ENCODE results near the gene CEP63.

The CEP63 gene

DNA sequence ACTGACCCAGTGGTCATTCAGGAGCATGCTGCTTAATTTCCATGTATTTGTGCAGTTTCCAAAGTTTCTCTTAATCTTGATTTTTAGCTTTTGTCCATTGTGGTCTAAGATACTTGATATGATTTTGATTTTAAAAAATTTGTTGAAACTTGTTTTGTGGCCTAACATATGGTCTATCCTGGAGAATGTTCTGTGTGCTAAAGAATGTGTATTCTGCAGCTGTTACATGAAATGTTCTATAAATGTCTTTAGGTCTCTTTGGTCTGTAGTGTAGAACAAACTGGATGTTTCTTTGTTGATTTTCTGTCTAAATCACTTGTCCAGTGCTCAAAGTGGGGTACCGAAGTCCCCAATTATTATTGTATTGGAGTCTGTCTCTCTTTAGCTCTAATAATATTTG, 17.4 kb downstream of the CEP63 start:
- peaks cover 4% of the 10 kb centered on the region; the same call in 1 of the 2 replicates for H3K36me3 ChIP-seq
- DNase-seq, result no peak
- H3K9me3 ChIP-seq, result no peaks in the 10 kb centered on the region
- H3K4me1 ChIP-seq, result no peaks in the 10 kb centered on the region
- TF ChIP-seq, protein P1, sequence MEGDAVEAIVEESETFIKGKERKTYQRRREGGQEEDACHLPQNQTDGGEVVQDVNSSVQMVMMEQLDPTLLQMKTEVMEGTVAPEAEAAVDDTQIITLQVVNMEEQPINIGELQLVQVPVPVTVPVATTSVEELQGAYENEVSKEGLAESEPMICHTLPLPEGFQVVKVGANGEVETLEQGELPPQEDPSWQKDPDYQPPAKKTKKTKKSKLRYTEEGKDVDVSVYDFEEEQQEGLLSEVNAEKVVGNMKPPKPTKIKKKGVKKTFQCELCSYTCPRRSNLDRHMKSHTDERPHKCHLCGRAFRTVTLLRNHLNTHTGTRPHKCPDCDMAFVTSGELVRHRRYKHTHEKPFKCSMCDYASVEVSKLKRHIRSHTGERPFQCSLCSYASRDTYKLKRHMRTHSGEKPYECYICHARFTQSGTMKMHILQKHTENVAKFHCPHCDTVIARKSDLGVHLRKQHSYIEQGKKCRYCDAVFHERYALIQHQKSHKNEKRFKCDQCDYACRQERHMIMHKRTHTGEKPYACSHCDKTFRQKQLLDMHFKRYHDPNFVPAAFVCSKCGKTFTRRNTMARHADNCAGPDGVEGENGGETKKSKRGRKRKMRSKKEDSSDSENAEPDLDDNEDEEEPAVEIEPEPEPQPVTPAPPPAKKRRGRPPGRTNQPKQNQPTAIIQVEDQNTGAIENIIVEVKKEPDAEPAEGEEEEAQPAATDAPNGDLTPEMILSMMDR (IDR thresholded peaks at IDR 0.05; ENCODE audit: low read depth, low read length), result no peak
- H3K4me3 ChIP-seq (ENCODE audit: low read depth, low read length), result no peak overlapping the region
- no peaks in the 10 kb centered on the region for H3K27me3 ChIP-seq

GRCh38 chr3:134504132-134504531, 18.3 kb downstream of the CEP63 start:
- no peak for DNase-seq
- TF ChIP-seq, protein P1 (IDR thresholded peaks at IDR 0.05; ENCODE audit: low read depth, low read length), result no peak
- Histone ChIP-seq H3K27me3 (no peaks in the 10 kb centered on the region), H3K9me3 (no peaks in the 10 kb centered on the region), H3K36me3 (peaks cover 4% of the 10 kb centered on the region; the same call in 1 of the 2 replicates), H3K4me1 (no peaks in the 10 kb centered on the region), H3K4me3 (ENCODE audit: low read depth, low read length) (no peak overlapping the region)

DNA sequence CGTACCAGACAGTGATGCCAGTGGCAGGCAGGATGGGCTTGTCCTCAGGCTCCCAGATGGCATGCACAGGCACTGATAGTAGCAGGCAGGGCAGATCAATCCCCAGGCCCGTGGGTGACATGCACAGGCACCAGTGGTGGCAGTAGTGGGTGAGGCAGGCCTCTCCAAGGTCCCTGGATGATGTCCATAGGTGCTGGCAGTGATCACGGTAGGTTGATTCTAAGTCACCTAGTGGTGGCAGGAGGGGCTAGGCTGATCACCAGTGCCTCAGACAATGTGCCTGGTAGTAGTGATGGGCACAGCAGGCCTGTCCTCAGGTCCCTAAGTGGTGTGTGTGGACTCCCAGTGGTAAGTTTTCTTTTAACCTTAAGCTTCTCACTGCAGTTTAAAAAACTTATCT, 19.6 kb downstream of the CEP63 start:
- Histone ChIP-seq H3K27me3 (no peaks in the 10 kb centered on the region), H3K4me1 (no peaks in the 10 kb centered on the region), H3K9me3 (no peaks in the 10 kb centered on the region), H3K36me3 (peaks cover 4% of the 10 kb centered on the region; the same call in 1 of the 2 replicates), H3K4me3 (ENCODE audit: low read depth, low read length) (no peak overlapping the region)
- TF ChIP-seq, protein P1 (IDR thresholded peaks at IDR 0.05; ENCODE audit: low read depth, low read length), result 0 out of 2 replicates have a peak, but pooled peaks have one; percentile 2
- DNase-seq, result no peak

GRCh38 chr3:134511500-134511899, 25.6 kb downstream of the CEP63 start:
- DNase-seq, result no peak
- no peaks in the 10 kb centered on the region for H3K27me3 ChIP-seq
- peaks cover 4% of the 10 kb centered on the region; the same call in 1 of the 2 replicates for H3K36me3 ChIP-seq
- TF ChIP-seq, protein P1 (IDR thresholded peaks at IDR 0.05; ENCODE audit: low read depth, low read length), result no peak
- no peak overlapping the region for H3K4me3 ChIP-seq (ENCODE audit: low read depth, low read length)
- H3K4me1 ChIP-seq, result no peaks in the 10 kb centered on the region
- no peaks in the 10 kb centered on the region for H3K9me3 ChIP-seq

- H3K9me3 ChIP-seq, result no peaks in the 10 kb centered on the region
- H3K4me1 ChIP-seq, result no peaks in the 10 kb centered on the region
- H3K36me3 ChIP-seq, result no peaks in the 10 kb centered on the region; the same call in 1 of the 2 replicates
- no peak overlapping the region for H3K4me3 ChIP-seq (ENCODE audit: low read depth, low read length)
- H3K27me3 ChIP-seq, result no peaks in the 10 kb centered on the region
- TF ChIP-seq, protein P1 (IDR thresholded peaks at IDR 0.05; ENCODE audit: low read depth, low read length), result no peak
- no peak for DNase-seq
Observed at GRCh38 chr3:134516905-134517304, 31.0 kb downstream of the CEP63 start.

DNA sequence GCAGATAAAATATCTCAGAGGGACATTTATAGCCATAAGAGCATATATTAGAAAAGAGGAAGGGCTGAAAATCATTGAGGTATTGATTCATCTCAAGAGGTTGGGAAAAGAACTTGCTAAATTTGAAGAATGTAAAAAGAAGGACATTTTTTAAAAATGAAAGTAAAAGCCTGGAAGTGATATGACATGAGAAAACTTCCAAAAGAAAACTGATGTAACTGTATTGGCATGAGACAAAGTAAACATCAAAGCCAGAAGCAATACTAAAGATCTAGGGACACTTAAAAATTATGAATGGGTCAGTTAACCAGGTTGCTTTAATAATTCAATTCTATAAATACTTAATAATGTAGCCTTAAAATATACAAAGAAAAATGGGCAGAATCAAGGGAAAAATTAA, 31.9 kb downstream of the CEP63 start:
- Histone ChIP-seq H3K9me3 (0 out of 2 replicates have a peak, but pooled peaks cover 2% of the 10 kb centered on the region), H3K36me3 (no peaks in the 10 kb centered on the region; the same call in 1 of the 2 replicates), H3K27me3 (no peaks in the 10 kb centered on the region), H3K4me1 (no peaks in the 10 kb centered on the region), H3K4me3 (ENCODE audit: low read depth, low read length) (no peak overlapping the region)
- TF ChIP-seq, protein P1 (IDR thresholded peaks at IDR 0.05; ENCODE audit: low read depth, low read length), result no peak
- no peak for DNase-seq
